H1 (cell line): ENCODE results near the gene CHST8.

Source experiments
- CREB1 ChIP-seq: IDR thresholded peaks from 2 replicates; pipeline ENCODE4 v1.6.1; 2012; ENCODE audit warnings: inconsistent platforms
- HDAC2 ChIP-seq, 2 experiments: fragments of 300-600 bp in 1 of 2; sonication (generic) in 1 of 2; IDR thresholded peaks; 2 replicates each; pipeline ENCODE4 v1.6.1; 2011 to 2012; ENCODE audit warnings: low read depth in 2 of 2, low read length in 2 of 2, mild to moderate bottlenecking in 2 of 2, moderate library complexity in 2 of 2, borderline replicate concordance in 1 of 2, inconsistent platforms in 1 of 2
- JUN ChIP-seq: IDR thresholded peaks from 2 replicates; pipeline ENCODE4 v1.6.1; 2011; ENCODE audit warnings: low read depth, mild to moderate bottlenecking, improper control_type of control experiment, low read length
- POLR2A ChIP-seq, 2 experiments: IDR thresholded peaks; 1 replicate in 1 of 2; 2 replicates in 1 of 2; pipeline ENCODE4 v1.6.1; 2011; ENCODE audit warnings: low read depth in 2 of 2, low read length in 2 of 2, mild to moderate bottlenecking in 2 of 2; ENCODE audit errors: control extremely low read depth in 1 of 2
- POLR2AphosphoS5 ChIP-seq: IDR thresholded peaks from 2 replicates; pipeline ENCODE4 v1.6.1; 2011; ENCODE audit warnings: low read depth, low read length
- SP2 ChIP-seq: IDR thresholded peaks from 2 replicates; pipeline ENCODE4 v1.6.1; 2012; ENCODE audit warnings: mild to moderate bottlenecking, low read length, inconsistent platforms
- TF ChIP-seq, protein P1 (sequence below), 3 experiments: IDR thresholded peaks; 1 replicate in 2 of 3; 2 replicates in 1 of 3; pipeline versions ENCODE4 v1.5.1 to v1.6.1; 2011; ENCODE audit warnings: low read length in 3 of 3, mild to moderate bottlenecking in 3 of 3, inconsistent platforms in 2 of 3, low read depth in 1 of 3, moderate library complexity in 1 of 3; ENCODE audit not compliant: insufficient read depth in 1 of 3; ENCODE audit errors: control extremely low read depth in 1 of 3

DNA sequence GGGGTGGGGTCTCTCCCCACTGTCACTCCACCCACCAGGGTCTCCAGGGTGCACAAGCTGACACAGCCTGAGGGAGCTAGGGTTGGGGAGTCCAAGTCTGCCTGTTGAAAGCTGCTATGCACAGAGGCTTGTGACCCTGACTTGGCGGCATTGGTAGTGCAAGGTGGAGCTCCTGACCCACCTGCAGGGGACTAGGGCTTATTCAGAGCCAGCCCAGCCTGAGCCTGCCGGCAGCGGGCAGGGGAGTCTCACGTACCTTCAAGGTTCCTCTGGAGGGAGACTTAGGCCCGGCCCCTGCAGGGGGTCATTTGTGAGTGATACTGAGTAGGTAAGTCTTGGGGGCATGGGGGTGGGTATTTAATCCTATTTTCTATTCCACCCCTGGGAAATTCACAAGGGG lies 179.7 kb downstream of the CHST8 start:
- TF ChIP-seq POLR2AphosphoS5 (no peak), CREB1 (no peak), SP2 (no peak), HDAC2 (IDR thresholded peaks at IDR 0.05; ENCODE audit: borderline replicate concordance in 1 of 2, low read depth in 2 of 2, low read length in 2 of 2) (no peak), POLR2A (IDR thresholded peaks at IDR 0.05; ENCODE audit: control extremely low read depth in 1 of 2, low read depth in 2 of 2, low read length in 2 of 2) (no peak), JUN (no peak)
- TF ChIP-seq, protein P1, sequence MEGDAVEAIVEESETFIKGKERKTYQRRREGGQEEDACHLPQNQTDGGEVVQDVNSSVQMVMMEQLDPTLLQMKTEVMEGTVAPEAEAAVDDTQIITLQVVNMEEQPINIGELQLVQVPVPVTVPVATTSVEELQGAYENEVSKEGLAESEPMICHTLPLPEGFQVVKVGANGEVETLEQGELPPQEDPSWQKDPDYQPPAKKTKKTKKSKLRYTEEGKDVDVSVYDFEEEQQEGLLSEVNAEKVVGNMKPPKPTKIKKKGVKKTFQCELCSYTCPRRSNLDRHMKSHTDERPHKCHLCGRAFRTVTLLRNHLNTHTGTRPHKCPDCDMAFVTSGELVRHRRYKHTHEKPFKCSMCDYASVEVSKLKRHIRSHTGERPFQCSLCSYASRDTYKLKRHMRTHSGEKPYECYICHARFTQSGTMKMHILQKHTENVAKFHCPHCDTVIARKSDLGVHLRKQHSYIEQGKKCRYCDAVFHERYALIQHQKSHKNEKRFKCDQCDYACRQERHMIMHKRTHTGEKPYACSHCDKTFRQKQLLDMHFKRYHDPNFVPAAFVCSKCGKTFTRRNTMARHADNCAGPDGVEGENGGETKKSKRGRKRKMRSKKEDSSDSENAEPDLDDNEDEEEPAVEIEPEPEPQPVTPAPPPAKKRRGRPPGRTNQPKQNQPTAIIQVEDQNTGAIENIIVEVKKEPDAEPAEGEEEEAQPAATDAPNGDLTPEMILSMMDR (IDR thresholded peaks at IDR 0.05; ENCODE audit: control extremely low read depth in 1 of 3, insufficient read depth in 1 of 3, low read depth in 1 of 3, low read length in 3 of 3), result no peak
